Measurements from ENCODE around the gene SNCAIP. TPM values are rescaled to one million over a fixed set of nuclear protein-coding genes. Genes with fewer than 3 reads are reported as not detected.

The SNCAIP gene
- total RNA-seq, 4 donors from 2014 or later: 2.4 to 6.5 (median 4.0) TPM

DNA sequence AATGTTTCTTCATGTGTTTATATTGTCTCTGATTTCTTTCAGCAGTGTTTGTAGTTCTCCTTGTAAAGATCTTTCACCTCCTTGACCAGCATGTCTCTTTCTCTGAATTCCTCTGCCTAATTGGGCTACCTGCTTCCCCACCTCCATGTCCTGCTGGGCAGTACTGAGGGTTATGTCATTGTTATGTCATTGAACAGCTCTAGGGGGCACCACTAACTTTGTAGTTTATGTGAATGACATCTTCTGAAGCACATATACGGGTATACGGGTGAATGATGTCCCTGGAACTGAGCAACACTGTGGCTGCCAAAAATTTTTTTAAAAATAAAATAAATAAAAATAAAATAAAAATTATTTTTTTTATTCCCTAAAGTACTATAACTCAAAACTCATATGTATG is 16.9 kb upstream of the SNCAIP start:
- Histone ChIP-seq H3K4me1 (no peaks in the 10 kb centered on the region), H3K27me3 (no peaks in the 10 kb centered on the region), H3K27ac (no peak overlapping the region), H3K36me3 (no peaks in the 10 kb centered on the region), H3K4me3 (no peak overlapping the region), H3K9me3 (no peaks in the 10 kb centered on the region)
- DNase-seq (ENCODE audit: low spot score in 2 of 2): no peak
- WGBS: 51% methylated on average over 2 of the region's 2 CpGs
- TF ChIP-seq POLR2A (IDR thresholded peaks at IDR 0.05) (no peak), EP300 (IDR thresholded peaks at IDR 0.05) (no peak), CTCF (IDR thresholded peaks at IDR 0.05) (no peak), POLR2AphosphoS5 (IDR thresholded peaks at IDR 0.05) (no peak)

DNA sequence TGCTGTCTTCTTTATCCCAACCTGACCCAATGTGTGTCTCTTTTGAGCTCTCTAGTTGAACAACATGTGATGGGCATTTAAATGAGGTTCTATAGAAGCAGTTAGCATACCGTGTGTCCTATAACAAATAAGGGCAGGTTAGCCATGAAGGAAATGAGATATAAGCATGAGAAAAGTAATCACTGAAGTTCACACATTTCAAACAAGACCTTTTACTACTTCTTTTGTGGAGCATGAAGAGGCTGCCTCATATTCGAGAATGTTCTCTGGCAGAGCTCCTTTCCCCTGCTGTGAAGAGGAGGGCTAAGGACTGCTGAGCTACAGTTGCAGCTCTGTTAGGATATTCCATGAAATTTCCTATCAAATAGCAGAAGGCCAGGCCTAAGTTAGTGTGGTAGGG is 15.2 kb upstream of the SNCAIP start:
- TF ChIP-seq POLR2A (IDR thresholded peaks at IDR 0.05) (no peak), EP300 (IDR thresholded peaks at IDR 0.05) (no peak), POLR2AphosphoS5 (IDR thresholded peaks at IDR 0.05) (no peak), CTCF (IDR thresholded peaks at IDR 0.05) (no peak)
- Histone ChIP-seq H3K4me3 (no peak overlapping the region), H3K36me3 (no peaks in the 10 kb centered on the region), H3K27me3 (no peaks in the 10 kb centered on the region), H3K9me3 (no peaks in the 10 kb centered on the region), H3K4me1 (peaks cover 3% of the 10 kb centered on the region), H3K27ac (no peak overlapping the region)
- 90% methylated on average over 2 of the region's 2 CpGs for WGBS
- DNase-seq (ENCODE audit: low spot score in 2 of 2): no peak

- H3K4me3 ChIP-seq: no peak overlapping the region
- TF ChIP-seq POLR2A (IDR thresholded peaks at IDR 0.05) (no peak), EP300 (IDR thresholded peaks at IDR 0.05) (no peak), CTCF (IDR thresholded peaks at IDR 0.05) (no peak), POLR2AphosphoS5 (IDR thresholded peaks at IDR 0.05) (no peak)
These were observed 14.3 kb upstream of the SNCAIP start for GRCh38 chr5:122297587-122298298.

GRCh38 chr5:122300374-122300773 is 11.7 kb upstream of the SNCAIP start:
- H3K4me1 ChIP-seq: peaks cover 3% of the 10 kb centered on the region
- no peaks in the 10 kb centered on the region for H3K36me3 ChIP-seq
- no peak for DNase-seq (ENCODE audit: low spot score in 2 of 2)
- no peak overlapping the region for H3K27ac ChIP-seq
- H3K9me3 ChIP-seq: no peaks in the 10 kb centered on the region
- WGBS: 95% methylated on average over 1 of the region's 1 CpG
- H3K4me3 ChIP-seq: no peak overlapping the region
- H3K27me3 ChIP-seq: no peaks in the 10 kb centered on the region
- TF ChIP-seq CTCF (IDR thresholded peaks at IDR 0.05) (no peak), POLR2AphosphoS5 (IDR thresholded peaks at IDR 0.05) (no peak), POLR2A (IDR thresholded peaks at IDR 0.05) (no peak), EP300 (IDR thresholded peaks at IDR 0.05) (no peak)

More at GRCh38 chr5:122297587-122298298, 14.3 kb upstream of the SNCAIP start:
- Histone ChIP-seq H3K27me3 (no peaks in the 10 kb centered on the region), H3K9me3 (no peaks in the 10 kb centered on the region), H3K27ac (no peak overlapping the region), H3K4me1 (peaks cover 3% of the 10 kb centered on the region), H3K36me3 (no peaks in the 10 kb centered on the region)
- 87% methylated on average over 6 of the region's 6 CpGs for WGBS
- no peak for DNase-seq (ENCODE audit: low spot score in 2 of 2)

DNA sequence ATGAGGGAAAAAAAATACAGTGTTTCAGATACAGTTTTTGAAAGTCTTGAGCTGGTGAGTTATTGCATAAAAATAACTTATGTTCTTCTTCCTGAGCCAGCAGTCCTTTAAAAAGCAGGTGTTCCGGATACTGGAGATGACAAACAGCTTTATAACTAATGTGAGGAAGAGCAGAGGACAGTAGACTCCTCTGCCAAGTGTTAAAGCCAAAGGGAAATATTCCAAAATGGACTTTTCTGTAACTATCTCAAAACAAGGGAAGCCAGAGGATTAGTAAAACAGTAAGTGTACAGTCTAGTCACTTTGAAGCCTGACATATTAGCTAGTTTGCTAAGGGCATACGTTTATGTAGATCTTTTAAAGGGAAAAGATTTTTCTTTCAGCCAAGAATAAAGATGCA is 11.0 kb upstream of the SNCAIP start:
- no peaks in the 10 kb centered on the region for H3K9me3 ChIP-seq
- no peaks in the 10 kb centered on the region for H3K36me3 ChIP-seq
- H3K4me1 ChIP-seq: peaks cover 3% of the 10 kb centered on the region
- no peak for DNase-seq (ENCODE audit: low spot score in 2 of 2)
- H3K4me3 ChIP-seq: no peak overlapping the region
- 33% methylated on average over 2 of the region's 2 CpGs for WGBS
- TF ChIP-seq POLR2A (IDR thresholded peaks at IDR 0.05) (no peak), EP300 (IDR thresholded peaks at IDR 0.05) (no peak), POLR2AphosphoS5 (IDR thresholded peaks at IDR 0.05) (no peak), CTCF (IDR thresholded peaks at IDR 0.05) (no peak)
- H3K27ac ChIP-seq: no peak overlapping the region
- H3K27me3 ChIP-seq: no peaks in the 10 kb centered on the region

Measured in suprapubic skin (tissue), 4 donors.